Mammary epithelial cell (primary cell): ENCODE data around the gene GALNTL6.

Experiments
- EZH2 ChIP-seq: IDR thresholded peaks from 2 replicates; pipeline ENCODE4 v1.6.1; 2012; ENCODE audit warnings: low read length, inconsistent platforms, borderline replicate concordance
- TF ChIP-seq, protein P1 (sequence below), 2 donors: IDR thresholded peaks in 1 of 2; conservative IDR thresholded peaks in 1 of 2; 2 replicates each; pipeline ENCODE4 v1.5.1; 2011 to 2012; ENCODE audit warnings: inconsistent platforms in 2 of 2, low read length in 2 of 2, mild to moderate bottlenecking in 2 of 2, control low read depth in 1 of 2, low read depth in 1 of 2; ENCODE audit not compliant: insufficient read depth in 1 of 2; ENCODE audit errors: extremely low read depth in 1 of 2

DNA sequence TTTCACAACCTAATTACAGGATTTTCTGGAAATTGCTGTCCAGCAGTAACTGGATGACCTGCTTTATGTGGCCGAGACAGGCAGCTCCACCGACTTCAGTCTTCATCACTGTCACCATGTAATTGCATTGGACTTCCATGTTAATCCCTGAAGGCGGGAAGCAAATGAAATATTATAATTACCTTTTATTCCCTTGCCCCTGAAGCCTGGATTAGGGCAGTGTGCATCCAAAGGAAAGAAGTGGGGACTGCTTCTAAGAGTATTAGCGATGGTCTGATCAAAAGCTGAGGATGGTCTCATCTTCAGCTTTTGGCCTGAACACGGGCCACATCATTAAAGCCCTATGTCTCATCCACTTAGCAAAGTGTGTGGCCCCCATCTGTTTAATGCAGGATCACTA is 1043.8 kb downstream of the GALNTL6 start:
- TF ChIP-seq EZH2, result no peak
- TF ChIP-seq, protein P1, sequence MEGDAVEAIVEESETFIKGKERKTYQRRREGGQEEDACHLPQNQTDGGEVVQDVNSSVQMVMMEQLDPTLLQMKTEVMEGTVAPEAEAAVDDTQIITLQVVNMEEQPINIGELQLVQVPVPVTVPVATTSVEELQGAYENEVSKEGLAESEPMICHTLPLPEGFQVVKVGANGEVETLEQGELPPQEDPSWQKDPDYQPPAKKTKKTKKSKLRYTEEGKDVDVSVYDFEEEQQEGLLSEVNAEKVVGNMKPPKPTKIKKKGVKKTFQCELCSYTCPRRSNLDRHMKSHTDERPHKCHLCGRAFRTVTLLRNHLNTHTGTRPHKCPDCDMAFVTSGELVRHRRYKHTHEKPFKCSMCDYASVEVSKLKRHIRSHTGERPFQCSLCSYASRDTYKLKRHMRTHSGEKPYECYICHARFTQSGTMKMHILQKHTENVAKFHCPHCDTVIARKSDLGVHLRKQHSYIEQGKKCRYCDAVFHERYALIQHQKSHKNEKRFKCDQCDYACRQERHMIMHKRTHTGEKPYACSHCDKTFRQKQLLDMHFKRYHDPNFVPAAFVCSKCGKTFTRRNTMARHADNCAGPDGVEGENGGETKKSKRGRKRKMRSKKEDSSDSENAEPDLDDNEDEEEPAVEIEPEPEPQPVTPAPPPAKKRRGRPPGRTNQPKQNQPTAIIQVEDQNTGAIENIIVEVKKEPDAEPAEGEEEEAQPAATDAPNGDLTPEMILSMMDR (conservative IDR thresholded peaks at IDR 0.05 in 1 of 2, IDR thresholded peaks at IDR 0.05 in 1 of 2; ENCODE audit: extremely low read depth in 1 of 2, insufficient read depth in 1 of 2, low read depth in 1 of 2, low read length in 2 of 2), result no peak
